GM18858 (cell line): ENCODE data around the gene PHF21B.
"Not testable (repeated sequence)": the region's sequence is repeated elsewhere in the genome, so short reads cannot be mapped to it uniquely, and the experiment has no call there.

Experiments
- ATAC-seq: cut with Tn5 transposase; IDR thresholded peaks from one replicate; pipeline ENCODE4 v1.9.1; 2021; ENCODE audit not compliant: unreplicated experiment

Gene PHF21B

GRCh38 chr22:44963832-44964721 is 45.7 kb downstream of the PHF21B start:
- ATAC-seq, result no peak

GRCh38 chr22:44962741-44963454 is 46.9 kb downstream of the PHF21B start:
- no peak for ATAC-seq

DNA sequence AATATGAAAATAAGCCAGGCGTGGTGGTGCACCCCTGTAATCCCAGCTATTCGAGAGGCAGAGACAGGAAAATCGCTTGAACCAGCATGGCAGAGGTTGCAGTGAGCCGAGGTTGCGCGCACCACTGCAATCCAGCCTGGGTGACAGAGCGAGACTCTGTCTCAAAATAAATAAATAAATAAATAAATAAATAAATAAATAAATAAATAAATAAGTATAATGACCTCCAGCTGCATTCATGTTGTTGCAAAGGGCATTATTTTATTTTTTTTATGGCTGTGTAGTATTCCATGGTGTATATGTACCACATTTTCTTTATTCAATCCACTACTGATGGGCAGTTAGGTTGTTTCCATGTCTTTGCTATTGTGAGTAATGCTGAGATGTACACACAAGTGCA is 48.1 kb downstream of the PHF21B start:
- ATAC-seq, result not testable (repeated sequence)

- ATAC-seq, result no peak
Measured at GRCh38 chr22:44956840-44957767, 52.7 kb downstream of the PHF21B start.

- no peak for ATAC-seq
Measured at GRCh38 chr22:44955102-44955501, 54.7 kb downstream of the PHF21B start.

DNA sequence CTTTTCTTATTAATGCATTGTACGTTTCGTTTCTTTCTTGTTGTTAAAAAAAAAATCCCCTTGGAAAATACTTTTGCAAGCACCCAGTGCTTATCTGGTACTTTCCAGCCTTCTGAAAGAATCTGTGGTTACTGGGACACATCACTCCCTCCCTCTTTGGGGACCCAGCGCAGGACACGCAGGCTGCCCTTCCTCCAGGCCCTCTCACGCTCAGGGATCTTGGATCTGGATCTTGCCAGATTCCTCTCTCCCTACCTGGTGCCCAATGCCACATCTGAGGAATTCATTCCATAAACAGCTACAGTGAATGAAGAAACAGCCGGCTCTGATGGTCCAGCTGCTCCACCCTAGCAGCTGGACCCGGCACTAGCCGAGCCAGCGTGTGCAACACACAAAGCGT is 55.7 kb downstream of the PHF21B start:
- ATAC-seq, result no peak

DNA sequence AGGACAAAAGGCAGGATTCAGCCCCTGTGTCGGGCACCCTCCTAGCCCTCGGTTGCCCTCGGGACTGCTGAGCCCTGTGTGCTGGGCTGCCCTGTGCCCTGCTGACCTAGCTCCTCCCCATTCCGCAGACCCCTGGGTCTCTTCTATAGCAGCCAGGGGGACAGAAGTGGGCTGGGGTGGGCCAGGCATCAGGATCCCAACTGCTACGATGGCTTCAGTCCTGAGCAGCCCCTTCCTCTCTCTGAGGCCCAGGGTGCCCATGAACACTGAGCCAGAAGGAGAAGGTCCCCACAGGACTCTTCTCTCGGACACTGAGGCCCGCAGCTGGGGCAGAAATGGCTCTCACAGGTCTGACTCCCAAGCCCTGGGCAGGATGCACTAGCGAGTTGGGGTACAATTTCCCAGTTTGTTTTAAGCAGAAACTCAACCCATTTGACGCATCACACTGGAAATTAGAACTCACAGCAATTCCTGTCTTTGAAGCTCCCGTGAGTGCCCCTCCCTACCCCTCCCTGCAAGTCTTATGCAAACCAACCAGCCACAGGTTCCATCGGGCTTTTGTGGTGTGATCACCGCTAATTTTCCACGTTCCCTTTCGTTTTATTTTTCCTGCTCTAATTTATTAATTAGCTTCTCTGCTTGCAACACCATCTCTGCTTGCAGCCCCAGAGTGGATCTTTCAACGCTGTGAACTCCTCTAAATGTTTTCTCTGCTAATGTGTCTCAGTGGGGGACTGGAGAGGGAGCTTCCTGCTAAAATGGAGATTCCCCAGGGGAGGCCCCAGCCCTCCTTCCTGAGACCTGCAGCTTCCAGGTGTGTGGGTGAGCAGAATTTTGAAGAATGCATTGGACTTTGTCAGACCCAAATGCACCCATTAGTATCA is 56.7 kb downstream of the PHF21B start:
- ATAC-seq, result no peak

- no peak for ATAC-seq
Measured at GRCh38 chr22:44951510-44951816, 58.3 kb downstream of the PHF21B start.

DNA sequence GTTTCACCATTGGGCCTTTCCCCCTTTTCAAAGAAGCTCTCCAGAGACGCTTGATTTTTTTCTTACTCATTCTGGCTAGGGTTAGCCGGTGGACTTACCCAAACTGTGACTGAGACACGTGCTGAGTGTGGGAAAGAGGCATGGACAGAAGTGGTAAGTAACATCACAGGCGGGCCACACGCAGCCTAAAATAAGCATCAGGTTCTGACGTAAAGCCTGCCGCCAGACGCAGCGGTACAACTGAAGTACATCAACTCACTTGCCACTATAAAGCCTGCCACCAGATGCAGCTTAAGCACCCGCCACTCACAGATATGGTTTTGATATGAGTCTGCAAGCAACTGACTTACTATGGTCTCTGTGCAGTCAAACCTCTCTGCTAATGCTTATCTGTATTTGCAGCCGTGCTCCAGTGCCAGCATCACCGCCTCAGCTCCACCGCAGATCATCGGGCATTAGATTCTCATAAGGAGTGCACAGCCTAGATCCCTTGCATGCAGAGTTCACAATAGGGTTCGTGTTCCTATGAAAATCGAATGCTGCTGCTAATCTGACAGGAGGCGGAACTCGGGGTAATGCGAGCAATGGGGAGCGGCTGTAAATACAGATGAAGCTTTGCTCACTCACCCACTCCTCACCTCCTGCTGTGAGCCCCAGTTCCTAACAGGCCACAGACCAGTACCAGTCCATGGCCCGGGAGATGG is 58.8 kb downstream of the PHF21B start:
- ATAC-seq, result no peak

DNA sequence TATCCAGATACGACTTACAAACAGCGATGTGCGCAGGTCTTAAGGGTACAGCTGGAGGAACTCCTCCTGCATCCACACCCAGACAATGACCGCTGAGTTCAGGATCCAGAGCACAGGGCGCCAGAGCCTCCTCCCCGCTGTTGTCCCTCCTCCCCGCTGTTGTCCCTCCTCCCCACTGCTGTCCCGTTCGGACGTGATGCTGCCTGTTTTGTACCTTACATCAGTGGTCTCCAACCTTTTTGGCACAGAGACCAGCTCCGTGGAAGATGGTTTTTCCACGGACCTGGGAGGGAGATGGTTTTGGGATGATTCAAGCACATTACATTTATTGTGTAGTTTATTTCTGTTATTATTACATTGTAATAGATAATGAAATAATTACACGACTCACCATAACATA is 62.0 kb downstream of the PHF21B start:
- no peak for ATAC-seq

DNA sequence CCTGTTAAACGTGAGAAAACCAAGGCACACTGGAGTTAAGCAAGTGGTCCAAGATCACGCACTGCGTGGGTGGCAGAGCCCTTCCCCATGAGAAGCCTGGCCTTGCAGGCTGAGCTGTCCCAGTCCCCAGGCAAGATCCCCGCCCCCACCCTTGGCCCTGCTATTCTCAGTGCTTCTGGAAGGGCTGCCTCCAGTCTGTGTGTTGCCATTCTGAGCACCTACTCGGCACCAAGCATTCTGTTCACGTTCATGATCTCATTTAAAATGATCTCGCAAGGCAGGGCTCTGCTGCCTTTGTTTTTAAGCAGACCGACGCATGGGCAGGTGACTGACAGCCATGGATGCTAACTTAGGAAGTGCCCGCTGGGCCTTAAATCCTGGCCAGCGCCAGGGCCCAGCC is 62.8 kb downstream of the PHF21B start:
- ATAC-seq, result no peak

DNA sequence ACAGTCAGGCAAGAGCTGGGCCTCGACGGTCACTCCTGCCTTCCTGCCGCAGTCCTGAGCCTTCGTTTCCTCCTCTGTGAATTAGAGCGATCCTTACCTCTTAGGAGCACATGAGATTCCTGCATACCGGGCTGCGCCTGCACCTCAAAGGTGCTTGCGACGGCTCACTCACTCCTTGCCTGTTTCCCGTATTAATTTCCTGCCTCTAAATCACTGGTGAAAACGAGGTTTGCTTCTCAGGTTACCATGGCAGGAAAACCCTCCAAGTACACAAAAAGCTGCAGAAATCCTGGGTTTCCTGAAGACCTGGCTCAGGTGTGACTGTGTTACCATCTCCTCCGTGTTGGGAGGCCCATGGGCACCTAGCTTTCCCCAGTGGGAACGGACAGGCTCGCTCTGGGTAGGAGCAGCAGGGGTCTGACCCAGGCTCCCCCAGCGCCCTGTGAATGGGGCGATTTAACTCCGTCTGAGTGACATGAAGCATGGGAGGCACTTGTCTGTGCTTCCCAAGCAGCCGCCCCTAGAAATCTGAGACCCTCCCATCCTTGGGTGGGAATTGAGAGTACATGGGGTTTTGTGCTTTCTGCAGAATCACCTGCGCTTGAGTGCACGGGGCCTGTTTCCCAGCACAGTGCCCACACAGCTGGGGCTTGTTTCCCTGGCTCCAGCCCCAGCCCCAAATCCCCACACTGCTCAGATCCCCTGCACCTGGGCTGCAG is 64.8 kb downstream of the PHF21B start:
- ATAC-seq, result no peak

DNA sequence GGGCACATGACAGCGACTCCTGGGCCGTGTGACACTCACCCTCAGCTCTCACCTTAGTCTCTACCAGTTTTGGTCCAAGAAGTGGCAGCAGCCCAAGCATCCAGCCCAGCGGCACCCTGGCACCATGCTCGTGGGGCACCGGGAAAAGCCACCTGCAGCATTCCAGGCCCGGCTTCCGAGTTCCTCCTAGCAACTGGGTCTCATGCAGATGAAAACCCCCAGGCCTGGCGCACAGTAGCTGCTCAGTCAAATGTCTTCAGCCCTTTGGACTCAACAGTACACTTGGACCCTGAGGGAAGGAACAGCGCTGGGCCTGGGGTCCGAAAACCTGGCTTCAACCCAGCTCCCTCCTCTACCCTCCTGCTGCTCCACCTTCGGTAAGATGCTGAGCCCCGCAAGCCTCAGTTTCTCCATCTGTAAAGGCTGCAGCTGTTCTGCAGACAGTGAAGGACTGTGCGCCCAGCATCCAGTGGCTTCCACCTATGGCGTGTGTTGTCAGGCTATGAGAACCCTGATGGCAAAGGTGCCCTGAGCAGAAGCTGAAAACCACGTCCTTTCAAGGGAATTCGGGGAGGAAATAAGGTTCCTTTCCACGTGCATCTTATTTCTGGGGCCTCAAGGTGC is 66.0 kb downstream of the PHF21B start:
- ATAC-seq, result no peak

DNA sequence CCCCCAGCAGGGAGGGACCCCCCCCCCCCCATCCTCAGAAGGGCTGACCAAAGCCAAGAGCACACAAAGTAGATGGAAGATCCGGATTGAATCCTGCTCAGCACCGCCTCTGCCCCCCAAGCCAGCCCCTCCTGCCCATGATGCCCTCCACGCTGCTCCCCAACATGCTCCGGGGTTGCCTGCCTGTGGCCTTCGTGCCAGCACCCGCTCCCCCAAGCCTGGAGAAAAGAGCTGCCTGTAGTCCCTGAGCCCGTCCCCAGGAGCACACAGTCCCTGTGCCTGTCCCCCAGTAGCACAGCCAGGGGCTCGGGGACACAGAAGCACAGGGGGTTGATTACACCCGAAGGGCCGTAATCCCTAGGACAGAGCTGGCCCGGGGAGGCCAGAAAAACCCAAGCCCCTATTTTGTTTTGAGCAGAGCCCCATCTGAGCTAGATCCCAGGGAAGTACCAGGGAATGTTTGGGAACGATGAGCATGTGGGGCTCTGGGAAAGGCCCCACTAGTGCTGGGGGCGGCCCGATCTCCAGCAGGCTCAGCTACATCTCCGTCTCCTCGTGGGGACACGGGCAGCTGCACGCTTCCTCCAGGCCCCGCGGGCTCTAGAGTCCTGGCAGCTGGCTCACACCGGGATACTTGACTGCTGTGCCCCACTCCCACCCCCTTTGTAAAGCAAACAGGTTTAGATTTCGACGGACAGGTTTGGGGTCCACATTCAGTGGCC is 66.7 kb downstream of the PHF21B start:
- no peak for ATAC-seq

GRCh38 chr22:44942056-44942455 is 67.7 kb downstream of the PHF21B start:
- ATAC-seq, result no peak

DNA sequence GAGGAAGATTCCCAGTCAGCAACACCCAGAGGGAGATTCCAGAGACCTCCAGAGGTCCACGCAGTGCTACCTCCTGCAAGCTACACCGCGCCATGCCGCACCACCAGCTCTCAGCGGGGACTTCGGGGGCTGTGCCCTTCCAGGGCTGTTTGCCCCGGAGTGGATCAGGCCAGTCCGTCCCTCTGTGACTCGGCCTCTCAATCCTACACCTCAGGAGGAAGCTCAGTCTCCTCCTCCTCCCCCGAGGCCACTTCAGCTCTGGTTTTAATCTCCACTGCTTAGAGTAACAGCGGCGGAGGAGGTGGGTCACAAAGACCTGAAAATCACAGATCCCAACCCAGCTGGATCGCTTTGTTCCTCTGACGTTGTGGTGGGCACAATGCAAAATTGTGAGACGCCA is 68.6 kb downstream of the PHF21B start:
- no peak for ATAC-seq

DNA sequence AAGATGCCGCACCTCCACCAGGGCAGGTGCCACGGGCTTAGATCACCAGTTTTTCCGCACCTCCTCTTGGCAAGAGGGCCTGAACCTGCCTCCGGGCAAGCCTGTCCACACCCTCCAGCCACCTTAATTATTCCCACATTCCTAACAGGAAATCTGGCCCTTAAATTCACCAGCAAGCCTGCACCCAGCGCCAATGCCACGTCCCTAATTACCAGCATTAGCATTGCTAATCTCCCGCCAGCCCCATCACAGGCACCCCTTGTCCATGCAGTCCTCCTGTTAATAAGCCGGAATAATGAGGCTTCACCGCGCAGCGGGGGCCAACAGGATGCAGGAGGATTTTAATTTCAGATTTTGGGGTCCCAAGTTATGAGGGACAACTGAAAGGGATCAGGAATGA is 69.7 kb downstream of the PHF21B start:
- no peak for ATAC-seq

DNA sequence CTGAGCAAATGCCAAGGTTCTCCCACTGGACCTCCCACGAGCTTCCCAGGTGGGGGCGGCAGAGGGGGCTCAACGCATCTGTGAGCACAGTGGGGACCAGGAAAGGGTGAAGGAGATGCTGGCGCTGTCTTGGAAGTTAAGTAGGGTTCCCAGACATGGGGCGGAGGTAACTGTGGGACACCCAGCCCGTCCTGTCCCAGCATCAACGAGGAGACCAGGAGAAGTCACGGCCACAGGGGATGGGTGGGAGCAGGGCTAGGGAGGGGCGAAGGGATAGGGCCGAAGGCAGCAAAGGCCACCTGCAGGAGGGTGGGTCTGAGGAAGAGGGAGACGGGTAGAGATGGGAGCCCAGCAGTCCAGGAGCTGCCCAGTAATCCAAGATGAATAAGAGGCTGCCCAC is 70.4 kb downstream of the PHF21B start:
- ATAC-seq, result no peak
